MM.1S (cell line): ENCODE measurements around the gene MFAP3.
"Not testable (repeated sequence)": the region's sequence is repeated elsewhere in the genome, so short reads cannot be mapped to it uniquely, and the experiment has no call there.

Source experiments
- CTCF ChIP-seq: fragments of 300-600 bp; sonication (generic); IDR thresholded peaks from 2 replicates; pipeline ENCODE4 v1.5.1; 2016; ENCODE audit warnings: antibody characterized with exemption, low read length, mixed read lengths
- EZH2phosphoT487 ChIP-seq: fragments of 300-600 bp; sonication (generic); IDR thresholded peaks from 2 replicates; pipeline ENCODE4 v1.6.1; 2018; ENCODE audit warnings: antibody characterized with exemption, low read length

GRCh38 chr5:154069854-154070253 lies 31.1 kb downstream of the MFAP3 start:
- TF ChIP-seq EZH2phosphoT487, CTCF: not testable (repeated sequence)
